ENCODE results near the gene CELSR2.

The CELSR2 gene

GRCh38 chr1:109267743-109268300, 18.5 kb downstream of the CELSR2 start:
- no peak for DNase-seq
- TF ChIP-seq, protein P1, sequence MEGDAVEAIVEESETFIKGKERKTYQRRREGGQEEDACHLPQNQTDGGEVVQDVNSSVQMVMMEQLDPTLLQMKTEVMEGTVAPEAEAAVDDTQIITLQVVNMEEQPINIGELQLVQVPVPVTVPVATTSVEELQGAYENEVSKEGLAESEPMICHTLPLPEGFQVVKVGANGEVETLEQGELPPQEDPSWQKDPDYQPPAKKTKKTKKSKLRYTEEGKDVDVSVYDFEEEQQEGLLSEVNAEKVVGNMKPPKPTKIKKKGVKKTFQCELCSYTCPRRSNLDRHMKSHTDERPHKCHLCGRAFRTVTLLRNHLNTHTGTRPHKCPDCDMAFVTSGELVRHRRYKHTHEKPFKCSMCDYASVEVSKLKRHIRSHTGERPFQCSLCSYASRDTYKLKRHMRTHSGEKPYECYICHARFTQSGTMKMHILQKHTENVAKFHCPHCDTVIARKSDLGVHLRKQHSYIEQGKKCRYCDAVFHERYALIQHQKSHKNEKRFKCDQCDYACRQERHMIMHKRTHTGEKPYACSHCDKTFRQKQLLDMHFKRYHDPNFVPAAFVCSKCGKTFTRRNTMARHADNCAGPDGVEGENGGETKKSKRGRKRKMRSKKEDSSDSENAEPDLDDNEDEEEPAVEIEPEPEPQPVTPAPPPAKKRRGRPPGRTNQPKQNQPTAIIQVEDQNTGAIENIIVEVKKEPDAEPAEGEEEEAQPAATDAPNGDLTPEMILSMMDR (IDR thresholded peaks at IDR 0.05; ENCODE audit: low read depth, low read length, missing control alignments): no peak
- Histone ChIP-seq H3K27me3 (replicated peaks) (no peaks in the 10 kb centered on the region), H3K27ac (no peak overlapping the region), H3K36me3 (replicated peaks) (no peaks in the 10 kb centered on the region), H3K4me3 (ENCODE audit: low read depth, low read length) (no peak overlapping the region)
- in situ Hi-C loops (cut with HindIII; ENCODE audit: low pct_ligation_motif_present, low sequenced_read_pairs): no loop called here

DNA sequence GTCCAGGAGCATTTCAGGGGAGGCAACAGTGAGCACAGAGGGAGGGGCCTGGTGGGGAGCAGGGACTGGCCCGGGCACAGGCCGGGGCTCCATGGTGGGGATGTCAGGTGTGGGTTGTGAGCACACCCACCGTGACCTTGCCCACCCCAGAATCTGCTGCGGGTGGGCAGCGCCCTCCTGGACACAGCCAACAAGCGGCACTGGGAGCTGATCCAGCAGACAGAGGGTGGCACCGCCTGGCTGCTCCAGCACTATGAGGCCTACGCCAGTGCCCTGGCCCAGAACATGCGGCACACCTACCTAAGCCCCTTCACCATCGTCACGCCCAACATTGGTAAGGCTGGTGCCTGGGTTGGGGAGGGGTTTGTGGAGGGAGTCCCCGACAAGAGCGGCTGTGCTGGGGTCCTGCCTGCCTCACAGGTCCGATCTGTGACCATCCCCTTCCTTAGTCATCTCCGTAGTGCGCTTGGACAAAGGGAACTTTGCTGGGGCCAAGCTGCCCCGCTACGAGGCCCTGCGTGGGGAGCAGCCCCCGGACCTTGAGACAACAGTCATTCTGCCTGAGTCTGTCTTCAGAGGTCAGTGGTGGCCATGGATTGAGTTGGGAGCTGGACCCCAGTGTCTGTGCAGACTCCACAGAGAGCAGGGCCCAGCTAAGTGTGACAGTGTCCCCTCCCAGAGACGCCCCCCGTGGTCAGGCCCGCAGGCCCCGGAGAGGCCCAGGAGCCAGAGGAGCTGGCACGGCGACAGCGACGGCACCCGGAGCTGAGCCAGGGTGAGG, 19.3 kb downstream of the CELSR2 start:
- Histone ChIP-seq H3K27me3 (replicated peaks) (no peaks in the 10 kb centered on the region), H3K27ac (no peak overlapping the region), H3K36me3 (replicated peaks) (no peaks in the 10 kb centered on the region), H3K4me3 (ENCODE audit: low read depth, low read length) (no peak overlapping the region)
- TF ChIP-seq, protein P1 (IDR thresholded peaks at IDR 0.05; ENCODE audit: low read depth, low read length, missing control alignments): no peak
- in situ Hi-C loops (cut with HindIII; ENCODE audit: low pct_ligation_motif_present, low sequenced_read_pairs): no loop called here
- no peak for DNase-seq

DNA sequence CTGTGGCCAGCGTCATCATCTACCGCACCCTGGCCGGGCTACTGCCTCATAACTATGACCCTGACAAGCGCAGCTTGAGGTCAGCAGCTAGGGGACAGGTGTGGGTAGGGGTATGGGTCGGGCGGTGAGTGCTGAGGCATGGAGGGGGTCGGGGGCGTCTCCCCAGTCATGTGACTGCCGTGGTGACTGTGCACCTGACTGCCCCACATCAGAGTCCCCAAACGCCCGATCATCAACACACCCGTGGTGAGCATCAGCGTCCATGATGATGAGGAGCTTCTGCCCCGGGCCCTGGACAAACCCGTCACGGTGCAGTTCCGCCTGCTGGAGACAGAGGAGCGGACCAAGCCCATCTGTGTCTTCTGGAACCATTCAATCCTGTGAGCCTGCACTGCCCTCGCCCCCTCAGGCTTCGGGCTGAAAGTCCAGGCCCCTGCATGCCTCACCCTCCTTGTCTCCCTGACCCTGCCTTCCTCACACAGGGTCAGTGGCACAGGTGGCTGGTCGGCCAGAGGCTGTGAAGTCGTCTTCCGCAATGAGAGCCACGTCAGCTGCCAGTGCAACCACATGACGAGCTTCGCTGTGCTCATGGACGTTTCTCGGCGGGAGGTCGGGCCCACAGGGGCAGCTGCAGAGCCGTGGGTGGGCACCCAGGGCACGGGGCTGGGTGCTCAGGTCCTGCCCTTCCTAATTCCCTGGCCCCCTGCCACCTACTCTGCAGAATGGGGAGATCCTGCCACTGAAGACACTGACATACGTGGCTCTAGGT, 20.1 kb downstream of the CELSR2 start:
- no peak for DNase-seq
- no peaks in the 10 kb centered on the region for H3K36me3 ChIP-seq (replicated peaks)
- H3K27ac ChIP-seq: no peak overlapping the region
- H3K27me3 ChIP-seq (replicated peaks): no peaks in the 10 kb centered on the region
- no peak overlapping the region for H3K4me3 ChIP-seq (ENCODE audit: low read depth, low read length)
- TF ChIP-seq, protein P1 (IDR thresholded peaks at IDR 0.05; ENCODE audit: low read depth, low read length, missing control alignments): no peak
- in situ Hi-C loops (cut with HindIII; ENCODE audit: low pct_ligation_motif_present, low sequenced_read_pairs): no loop called here

GRCh38 chr1:109269981-109270622, 20.8 kb downstream of the CELSR2 start:
- no peak for DNase-seq
- no peak overlapping the region for H3K27ac ChIP-seq
- no peaks in the 10 kb centered on the region for H3K36me3 ChIP-seq (replicated peaks)
- H3K4me3 ChIP-seq (ENCODE audit: low read depth, low read length): no peak overlapping the region
- TF ChIP-seq, protein P1 (IDR thresholded peaks at IDR 0.05; ENCODE audit: low read depth, low read length, missing control alignments): no peak
- no peaks in the 10 kb centered on the region for H3K27me3 ChIP-seq (replicated peaks)
- in situ Hi-C loops (cut with HindIII; ENCODE audit: low pct_ligation_motif_present, low sequenced_read_pairs): no loop called here

DNA sequence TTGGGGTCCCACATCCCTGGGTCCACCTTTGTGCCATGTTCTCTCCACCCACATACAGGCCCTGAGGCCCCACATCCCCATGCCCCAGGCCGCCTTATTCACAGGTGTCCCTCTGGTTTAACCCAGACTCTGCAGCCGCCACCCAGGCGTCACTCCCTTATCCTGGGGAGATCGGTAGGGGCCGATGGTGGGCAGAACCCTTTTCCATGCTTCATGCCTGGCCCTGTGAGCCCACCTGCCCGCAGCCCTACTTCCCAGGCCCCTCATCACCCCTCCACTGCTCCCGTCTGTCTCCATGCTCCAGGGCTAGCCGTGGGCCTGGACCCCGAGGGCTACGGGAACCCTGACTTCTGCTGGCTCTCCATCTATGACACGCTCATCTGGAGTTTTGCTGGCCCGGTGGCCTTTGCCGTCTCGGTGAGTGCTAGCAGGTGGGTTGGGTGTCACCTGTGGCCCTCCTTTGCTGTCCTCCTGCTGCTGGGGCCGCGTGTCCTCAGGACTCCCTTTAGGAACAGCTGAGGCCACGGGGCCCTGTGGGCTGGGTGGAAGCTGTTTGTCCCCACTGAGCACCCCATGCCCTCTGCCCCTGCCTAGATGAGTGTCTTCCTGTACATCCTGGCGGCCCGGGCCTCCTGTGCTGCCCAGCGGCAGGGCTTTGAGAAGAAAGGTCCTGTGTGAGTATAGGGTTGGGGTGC, 21.4 kb downstream of the CELSR2 start:
- TF ChIP-seq, protein P1 (IDR thresholded peaks at IDR 0.05; ENCODE audit: low read depth, low read length, missing control alignments): no peak
- no peak for DNase-seq
- in situ Hi-C loops (cut with HindIII; ENCODE audit: low pct_ligation_motif_present, low sequenced_read_pairs): no loop called here
- Histone ChIP-seq H3K27ac (no peak overlapping the region), H3K36me3 (replicated peaks) (no peaks in the 10 kb centered on the region), H3K4me3 (ENCODE audit: low read depth, low read length) (no peak overlapping the region), H3K27me3 (replicated peaks) (no peaks in the 10 kb centered on the region)
